ENCODE data around the gene ZNF644.
"Not testable (repeated sequence)": the region's sequence is repeated elsewhere in the genome, so short reads cannot be mapped to it uniquely, and the experiment has no call there.

The ZNF644 gene

GRCh38 chr1:91021686-91022517 lies at the start of gene ZNF644:
Gene ZNF644 (minus strand): TSS chr1:91022035. CDS start chr1:90982353, 39,682 bp downstream.
- Mint-ChIP-seq H3K27ac (peak within 1 kb of the TSS; percentile 99), H3K4me1 (ENCODE audit: low read depth) (peaks cover 70% of the 10 kb centered on the region), H3K9me3 (no peaks in the 10 kb centered on the region), H3K27me3 (no peaks in the 10 kb centered on the region), H3K4me3 (peak within 1 kb of the TSS; percentile 98), H3K36me3 (ENCODE audit: low read depth) (peaks cover 31% of the 10 kb centered on the region)

- H3K27ac Mint-ChIP-seq, result no peak overlapping the region
- H3K4me3 Mint-ChIP-seq, result no peak overlapping the region
- H3K36me3 Mint-ChIP-seq (ENCODE audit: low read depth), result no peaks in the 10 kb centered on the region
- no peaks in the 10 kb centered on the region for H3K4me1 Mint-ChIP-seq (ENCODE audit: low read depth)
- H3K27me3 Mint-ChIP-seq, result peaks cover 3% of the 10 kb centered on the region
- no peaks in the 10 kb centered on the region for H3K9me3 Mint-ChIP-seq
Measured at GRCh38 chr1:91070298-91070697, 48.5 kb upstream of the ZNF644 start.

- Mint-ChIP-seq H3K4me3 (no peak overlapping the region), H3K27me3 (no peaks in the 10 kb centered on the region), H3K4me1 (ENCODE audit: low read depth) (peaks cover 4% of the 10 kb centered on the region), H3K36me3 (ENCODE audit: low read depth) (no peaks in the 10 kb centered on the region), H3K27ac (no peak overlapping the region), H3K9me3 (no peaks in the 10 kb centered on the region)
Measured at GRCh38 chr1:91066538-91066937, 44.7 kb upstream of the ZNF644 start.

- Mint-ChIP-seq H3K36me3 (ENCODE audit: low read depth) (no peaks in the 10 kb centered on the region), H3K27me3 (no peaks in the 10 kb centered on the region), H3K9me3 (no peaks in the 10 kb centered on the region), H3K4me3 (no peak overlapping the region), H3K27ac (no peak overlapping the region), H3K4me1 (ENCODE audit: low read depth) (peaks cover 4% of the 10 kb centered on the region)
Measured at GRCh38 chr1:91065337-91065736, 43.5 kb upstream of the ZNF644 start.

- H3K4me1 Mint-ChIP-seq (ENCODE audit: low read depth); H3K4me3 Mint-ChIP-seq; H3K27ac Mint-ChIP-seq; H3K9me3 Mint-ChIP-seq; H3K27me3 Mint-ChIP-seq; H3K36me3 Mint-ChIP-seq (ENCODE audit: low read depth): not testable (repeated sequence)
Measured at GRCh38 chr1:91063403-91063802, 41.6 kb upstream of the ZNF644 start.

GRCh38 chr1:91059157-91059556 lies 37.3 kb upstream of the ZNF644 start:
- no peaks in the 10 kb centered on the region for H3K36me3 Mint-ChIP-seq (ENCODE audit: low read depth)
- no peak overlapping the region for H3K4me3 Mint-ChIP-seq
- H3K27ac Mint-ChIP-seq, result no peak overlapping the region
- H3K27me3 Mint-ChIP-seq, result peaks cover 3% of the 10 kb centered on the region
- H3K9me3 Mint-ChIP-seq, result peaks cover 3% of the 10 kb centered on the region
- peaks cover 4% of the 10 kb centered on the region for H3K4me1 Mint-ChIP-seq (ENCODE audit: low read depth)

- Mint-ChIP-seq H3K4me1 (ENCODE audit: low read depth) (no peaks in the 10 kb centered on the region), H3K27ac (no peak overlapping the region), H3K27me3 (peaks cover 3% of the 10 kb centered on the region), H3K4me3 (no peak overlapping the region), H3K9me3 (peaks cover 3% of the 10 kb centered on the region), H3K36me3 (ENCODE audit: low read depth) (no peaks in the 10 kb centered on the region)
Measured at GRCh38 chr1:91057784-91058183, 35.9 kb upstream of the ZNF644 start.

- H3K36me3 Mint-ChIP-seq (ENCODE audit: low read depth), result no peaks in the 10 kb centered on the region
- H3K4me3 Mint-ChIP-seq, result no peak overlapping the region
- peaks cover 3% of the 10 kb centered on the region for H3K27me3 Mint-ChIP-seq
- no peaks in the 10 kb centered on the region for H3K9me3 Mint-ChIP-seq
- no peaks in the 10 kb centered on the region for H3K4me1 Mint-ChIP-seq (ENCODE audit: low read depth)
- no peak overlapping the region for H3K27ac Mint-ChIP-seq
Measured at GRCh38 chr1:91054780-91055481, 33.1 kb upstream of the ZNF644 start.

GRCh38 chr1:91053630-91054029 lies 31.8 kb upstream of the ZNF644 start:
- Mint-ChIP-seq H3K36me3 (ENCODE audit: low read depth) (no peaks in the 10 kb centered on the region), H3K27ac (no peak overlapping the region), H3K4me3 (no peak overlapping the region), H3K9me3 (no peaks in the 10 kb centered on the region), H3K4me1 (ENCODE audit: low read depth) (no peaks in the 10 kb centered on the region), H3K27me3 (peaks cover 3% of the 10 kb centered on the region)

GRCh38 chr1:91049551-91049950 lies 27.7 kb upstream of the ZNF644 start:
- not testable (repeated sequence) for H3K4me3 Mint-ChIP-seq; H3K9me3 Mint-ChIP-seq; H3K36me3 Mint-ChIP-seq (ENCODE audit: low read depth); H3K27me3 Mint-ChIP-seq; H3K27ac Mint-ChIP-seq; H3K4me1 Mint-ChIP-seq (ENCODE audit: low read depth)

- H3K4me1 Mint-ChIP-seq (ENCODE audit: low read depth), result no peaks in the 10 kb centered on the region
- H3K27ac Mint-ChIP-seq, result no peak overlapping the region
- H3K4me3 Mint-ChIP-seq, result no peak overlapping the region
- no peaks in the 10 kb centered on the region for H3K27me3 Mint-ChIP-seq
- H3K36me3 Mint-ChIP-seq (ENCODE audit: low read depth), result no peaks in the 10 kb centered on the region
- peaks cover 7% of the 10 kb centered on the region for H3K9me3 Mint-ChIP-seq
Measured at GRCh38 chr1:91046766-91047165, 24.9 kb upstream of the ZNF644 start.

- peaks cover 11% of the 10 kb centered on the region for H3K9me3 Mint-ChIP-seq
- no peaks in the 10 kb centered on the region for H3K27me3 Mint-ChIP-seq
- H3K27ac Mint-ChIP-seq, result no peak overlapping the region
- peaks cover 4% of the 10 kb centered on the region for H3K36me3 Mint-ChIP-seq (ENCODE audit: low read depth)
- no peaks in the 10 kb centered on the region for H3K4me1 Mint-ChIP-seq (ENCODE audit: low read depth)
- H3K4me3 Mint-ChIP-seq, result no peak overlapping the region
Measured at GRCh38 chr1:91045284-91045683, 23.4 kb upstream of the ZNF644 start.

GRCh38 chr1:91044776-91045175 lies 22.9 kb upstream of the ZNF644 start:
- H3K4me1 Mint-ChIP-seq (ENCODE audit: low read depth); H3K27me3 Mint-ChIP-seq; H3K36me3 Mint-ChIP-seq (ENCODE audit: low read depth); H3K27ac Mint-ChIP-seq; H3K4me3 Mint-ChIP-seq: not testable (repeated sequence)
- peaks cover 11% of the 10 kb centered on the region for H3K9me3 Mint-ChIP-seq

- not testable (repeated sequence) for H3K27me3 Mint-ChIP-seq; H3K4me3 Mint-ChIP-seq; H3K27ac Mint-ChIP-seq; H3K4me1 Mint-ChIP-seq (ENCODE audit: low read depth); H3K36me3 Mint-ChIP-seq (ENCODE audit: low read depth)
- peaks cover 11% of the 10 kb centered on the region for H3K9me3 Mint-ChIP-seq
Measured at GRCh38 chr1:91042372-91042771, 20.5 kb upstream of the ZNF644 start.

GRCh38 chr1:91038582-91038981 lies 16.7 kb upstream of the ZNF644 start:
- no peak overlapping the region for H3K27ac Mint-ChIP-seq
- peaks cover 7% of the 10 kb centered on the region for H3K9me3 Mint-ChIP-seq
- H3K4me1 Mint-ChIP-seq (ENCODE audit: low read depth), result no peaks in the 10 kb centered on the region
- H3K27me3 Mint-ChIP-seq, result peaks cover 7% of the 10 kb centered on the region
- H3K4me3 Mint-ChIP-seq, result no peak overlapping the region
- H3K36me3 Mint-ChIP-seq (ENCODE audit: low read depth), result peaks cover 4% of the 10 kb centered on the region

All from stimulated activated naive CD8-positive, alpha-beta T cell treated with anti-CD3 and anti-CD28 coated beads, Interleukin-15, Interleukin-2, amounts not matched to agents 100 ng/mL and 50 ng/mL, for 24 hours (primary cell).